GM10266 (cell line): ENCODE results near the gene RGS9.
"Not testable (repeated sequence)": the region's sequence is repeated elsewhere in the genome, so short reads cannot be mapped to it uniquely, and the experiment has no call there.

Experiments used
- DNase-seq: peaks from one replicate; pipeline ENCODE4 v3.0.0; 2012; ENCODE audit errors: extremely low spot score
- CTCF ChIP-seq: IDR thresholded peaks from 2 replicates; pipeline ENCODE4 v1.5.1; 2012; ENCODE audit warnings: mild to moderate bottlenecking, low read depth; ENCODE audit not compliant: control insufficient read depth, insufficient read depth; ENCODE audit errors: missing control alignments

RGS9 gene

GRCh38 chr17:65115839-65116238, 21.3 kb upstream of the RGS9 start:
- TF ChIP-seq CTCF: no peak
- no peak for DNase-seq

GRCh38 chr17:65116515-65116914, 20.7 kb upstream of the RGS9 start:
- not testable (repeated sequence) for DNase-seq

GRCh38 chr17:65117384-65118035, 19.7 kb upstream of the RGS9 start:
- TF ChIP-seq CTCF: no peak
- DNase-seq: no peak

- DNase-seq: no peak
- TF ChIP-seq CTCF: no peak
Observed at GRCh38 chr17:65121368-65121767, 15.8 kb upstream of the RGS9 start.

GRCh38 chr17:65121916-65122806, 15.0 kb upstream of the RGS9 start:
- DNase-seq: peak; percentile 47
- no peak for TF ChIP-seq CTCF

- peak; percentile 87 for DNase-seq
- TF ChIP-seq CTCF: no peak
Observed at GRCh38 chr17:65122836-65123756, 14.1 kb upstream of the RGS9 start.
